Measurements from ENCODE around the gene GRID2.

- TF ChIP-seq CTCF (IDR thresholded peaks at IDR 0.05) (no peak), POLR2A (IDR thresholded peaks at IDR 0.05) (no peak), EP300 (IDR thresholded peaks at IDR 0.05) (no peak)
Measured at GRCh38 chr4:93103042-93103441, 799.3 kb downstream of the GRID2 start.

Data from tibial nerve (tissue), 4 donors.